Heart left ventricle (tissue), 16 donors: Measurements from ENCODE around the gene KITLG. TPM values are rescaled to one million over a fixed set of nuclear protein-coding genes. Genes with fewer than 3 reads are reported as not detected.

ENCODE experiments used
- ATAC-seq, 4 donors: fragments of 200-7000 bp; cut with Tn5 transposase; one replicate each; pipeline ENCODE4 v1.9.1; 2020 to 2022; ENCODE audit warnings: moderate library complexity in 4 of 4, mild to moderate bottlenecking in 3 of 4, moderate number of reproducible peaks in 1 of 4
- DNase-seq, 5 donors: peaks; one replicate each; pipeline ENCODE4 v3.0.0-alpha.2; 2020
- H3K27ac ChIP-seq, 12 donors: fragments of 200-600 bp; sonication (generic) in 4 of 12; one replicate each; pipeline versions ENCODE4 v1.5.0 to v1.8.0; 2016 to 2022; ENCODE audit warnings: mild to moderate bottlenecking in 2 of 12
- H3K27me3 ChIP-seq, 9 donors: fragments of 200-600 bp; sonication (generic) in 2 of 9; one replicate each; pipeline versions ENCODE4 v1.5.1 to v1.8.0; 2016 to 2022; ENCODE audit warnings: mild to moderate bottlenecking in 3 of 9
- H3K36me3 ChIP-seq, 9 donors: fragments of 200-600 bp; sonication (generic) in 2 of 9; one replicate each; pipeline versions ENCODE4 v1.5.0 to v1.8.0; 2018 to 2022; ENCODE audit warnings: mild to moderate bottlenecking in 2 of 9
- H3K4me1 ChIP-seq, 12 donors: fragments of 200-600 bp; sonication (generic) in 4 of 12; one replicate each; pipeline versions ENCODE4 v1.5.0 to v1.8.0; 2016 to 2022; ENCODE audit warnings: mild to moderate bottlenecking in 3 of 12
- H3K4me3 ChIP-seq, 12 donors: fragments of 200-600 bp; sonication (generic) in 4 of 12; one replicate each; pipeline versions ENCODE4 v1.5.0 to v1.8.0; 2017 to 2022; ENCODE audit warnings: mild to moderate bottlenecking in 9 of 12, moderate library complexity in 4 of 12
- H3K9me3 ChIP-seq, 12 donors: fragments of 200-600 bp; sonication (generic) in 4 of 12; one replicate each; pipeline versions ENCODE4 v1.5.0 to v1.8.0; 2016 to 2022; ENCODE audit warnings: mild to moderate bottlenecking in 1 of 12
- CTCF ChIP-seq, 12 donors: fragments of 200-600 bp; sonication (generic) in 4 of 12; IDR thresholded peaks; one replicate each; pipeline versions ENCODE4 v1.5.0 to v1.8.0; 2018 to 2022; ENCODE audit warnings: antibody characterized with exemption in 12 of 12, mild to moderate bottlenecking in 5 of 12
- POLR2A ChIP-seq, 2 donors: fragments of 450-650 bp; IDR thresholded peaks; one replicate each; pipeline ENCODE4 v1.6.1; 2017; ENCODE audit warnings: antibody characterized with exemption in 2 of 2, mild to moderate bottlenecking in 2 of 2, moderate library complexity in 2 of 2
- WGBS, 4 donors: extraction: QIAGEN DNeasy Blood & Tissue Kit in 2 of 4; methylation state at CpG; one replicate each; pipeline versions ENCODE4 v1.1.5 to v1.1.7; 2013 to 2018; 5-methylcytosine and 5-hydroxymethylcytosine counted together
- intact Hi-C, 10 donors: fragments of 100-400 bp; cut with DNase I; formaldehyde crosslinking; loops; one replicate each; pipeline versions ENCODE4 v1.11.1 to v1.14.2; 2022
- polyA plus RNA-seq, 2 donors: library from polyadenylated mRNA; stranded (reverse); fragments of 200-250 nt; gene quantifications; one replicate each; pipeline ENCODE4 v1.2.3, GENCODE V29; 2013
- total RNA-seq, 9 donors: library from RNA; depleted of rRNA in 2 of 9; stranded (reverse); fragments of >200 nt in 2 of 9; fragmentation: NEBNext Ultra II Directional in 3 of 9; extraction: Animal tissue kit (Norgen Biotek cat#: 25700) in 3 of 9; gene quantifications; one replicate each; pipeline versions ENCODE4 v1.1.0 to v1.2.4, GENCODE V29; 2016 to 2023
- donor health status: ischemic (EF 13 %, LVEDD 7.1; RV severe dilation, severe dysfunction).
- donor health status: healthy with polysubstance abuse.
- donor health status: DM: no; HTN: yes; CAD: no.
- donor health status: DM: no; HTN: no; CAD: no.
- donor health status: ischemic (EF 25% LVEDD 6.9; RV normal size, moderate dysfunction).
- donor health status: ischemic (EF 25% LVEDD 5.7; RV mildly dilated, moderate dysfunction).
- donor health status: healthy.
- donor health status: DM: yes; HTN: yes; CAD: no.
- donor health status: ischemic (EF 35%, LVEDD 5.7; RV mildly dilated, moderate dysfunction).
- donor health status: nonischemic (EF 11% LVEDD 7.7; RV severe dilation, severe dysfunction).
- donor health status: DM: yes; HTN: yes; CAD: no.
- donor health status: PGD.
- donor health status: ischemic (EF 29% LVEDD 5.4; RV normal size, mild dysfunction).
- donor health status: nonischemic (EF 23%, LVEDD 6.1; RV moderate dilation, normal function).

KITLG gene
- total and polyA plus RNA-seq, 11 donors: 3.1 to 15.3 (median 9.3) TPM

GRCh38 chr12:88615490-88615889 is 35.2 kb upstream of the KITLG start:
- 78 to 100% (median 88%) methylated on average over 1 of the region's 1 CpG for WGBS, 4 donors
- intact Hi-C loops: no loop called here

GRCh38 chr12:88604646-88605045 is 24.4 kb upstream of the KITLG start:
- Histone ChIP-seq H3K4me3 (no peak overlapping the region), H3K27me3 (no peaks in the 10 kb centered on the region), H3K36me3 (no peaks in the 10 kb centered on the region), H3K4me1 (no peaks in the 10 kb centered on the region), H3K9me3 (peaks cover 0 to 26% (median 0%) of the 10 kb centered on the region in 12 donors), H3K27ac (no peak overlapping the region)
- intact Hi-C loops: no loop called here
- TF ChIP-seq CTCF (IDR thresholded peaks at IDR 0.05) (no peak), POLR2A (IDR thresholded peaks at IDR 0.05) (no peak)
- ATAC-seq (no peak), DNase-seq (no peak)

More at GRCh38 chr12:88615490-88615889, 35.2 kb upstream of the KITLG start:
- ATAC-seq (no peak), DNase-seq (no peak)
- H3K27me3 ChIP-seq: no peaks in the 10 kb centered on the region
- TF ChIP-seq POLR2A (IDR thresholded peaks at IDR 0.05): no peak
- no peak for TF ChIP-seq CTCF (IDR thresholded peaks at IDR 0.05)
- H3K36me3 ChIP-seq: no peaks in the 10 kb centered on the region
- H3K27ac ChIP-seq: no peak overlapping the region
- no peaks in the 10 kb centered on the region for H3K4me1 ChIP-seq
- H3K4me3 ChIP-seq: no peak overlapping the region
- peaks cover 0 to 8% (median 0%) of the 10 kb centered on the region in 12 donors for H3K9me3 ChIP-seq

- no peak for ATAC-seq
- no peaks in the 10 kb centered on the region for H3K27me3 ChIP-seq
- H3K4me1 ChIP-seq: no peaks in the 10 kb centered on the region
- 87 to 93% (median 89%) methylated on average over 4 of the region's 4 CpGs for WGBS, 4 donors
- intact Hi-C loops: no loop called here
- no peak for TF ChIP-seq CTCF (IDR thresholded peaks at IDR 0.05)
- H3K4me3 ChIP-seq: no peak overlapping the region
- DNase-seq: no peak
- no peaks in the 10 kb centered on the region for H3K36me3 ChIP-seq
- peaks cover 0 to 7% (median 0%) of the 10 kb centered on the region in 12 donors for H3K9me3 ChIP-seq
- H3K27ac ChIP-seq: no peak overlapping the region
Measured at GRCh38 chr12:88600272-88600671, 20.0 kb upstream of the KITLG start.

GRCh38 chr12:88597365-88597764 is 17.1 kb upstream of the KITLG start:
- Histone ChIP-seq H3K27ac (no peak overlapping the region), H3K36me3 (no peaks in the 10 kb centered on the region), H3K4me1 (no peaks in the 10 kb centered on the region), H3K27me3 (no peaks in the 10 kb centered on the region), H3K4me3 (no peak overlapping the region), H3K9me3 (peaks cover 0 to 3% (median 0%) of the 10 kb centered on the region in 12 donors)
- ATAC-seq (no peak), DNase-seq (no peak)
- TF ChIP-seq POLR2A (IDR thresholded peaks at IDR 0.05) (no peak), CTCF (IDR thresholded peaks at IDR 0.05) (no peak)
- intact Hi-C loops: no loop called here
